GM12878 (cell line): ENCODE results near the gene ARSJ. TPM values are rescaled to one million over a fixed set of nuclear protein-coding genes. Genes with fewer than 3 reads are reported as not detected.

Experiments
- ATAC-seq: fragments of 200-7000 bp; cut with Tn5 transposase; 3 replicates; pipeline ENCODE4 v1.9.1; 2020; ENCODE audit warnings: mild to moderate bottlenecking, moderate library complexity
- BruUV-seq: library from RNA; stranded (reverse); fragments of 400-500 nt; replicated peaks from 2 replicates; lab custom pipeline; 2021; lab: Mats Ljungman, UMichigan
- CTCF ChIA-PET: fragments of 300-600 bp; sonication (Branson Sonifier 250); formaldehyde crosslinking; extraction: SDS; loops from one replicate; lab custom pipeline; 2021; ENCODE audit warnings: inconsistent platforms; lab: Yijun Ruan, JAX
- POLR2A ChIA-PET: fragments of 350-600 bp; formaldehyde crosslinking; extraction: SDS; loops from one replicate; lab custom pipeline; 2021; ENCODE audit warnings: inconsistent platforms; lab: Charles Lee
- RAD21 ChIA-PET: fragments of 300-600 bp; sonication (Branson Sonifier 250); formaldehyde crosslinking; loops from one replicate; lab custom pipeline; 2023; ENCODE audit warnings: antibody characterized with exemption; ENCODE audit not compliant: unreplicated experiment; lab: Charles Lee
- SMC1A ChIA-PET: fragments of 300-600 bp; sonication (Branson Sonifier 250); formaldehyde crosslinking; loops from one replicate; lab custom pipeline; 2023; ENCODE audit not compliant: unreplicated experiment, uncharacterized antibody; lab: Charles Lee
- DNase-seq: peaks from one replicate; pipeline ENCODE4 v3.0.0-alpha.2; 2011; ENCODE audit warnings: low read depth, low spot score
- FAIRE-seq: peaks from 3 replicates; lab custom pipeline; 2011; peaks lifted over from hg19 to GRCh38; lab: Jason Lieb, UNC
- H2AFZ ChIP-seq: 2 replicates; pipeline ENCODE4 v1.6.0; 2011; ENCODE audit warnings: low read depth, low read length, control low read depth; ENCODE audit not compliant: control insufficient read depth
- H3K27ac ChIP-seq: 2 replicates; pipeline ENCODE4 v1.5.1; 2011; ENCODE audit warnings: control low read depth; ENCODE audit not compliant: control insufficient read depth, insufficient read depth
- H3K27me3 ChIP-seq, 2 experiments: replicated peaks in 1 of 2; 2 replicates each; pipeline versions ENCODE4 v1.6.0 to v1.6.1; 2011; ENCODE audit warnings: low read length in 1 of 2; ENCODE audit not compliant: control insufficient read depth in 2 of 2, insufficient read depth in 2 of 2
- H3K36me3 ChIP-seq, 2 experiments: 2 replicates each; pipeline ENCODE4 v1.5.1; 2011; ENCODE audit warnings: low read length in 1 of 2; ENCODE audit not compliant: control insufficient read depth in 2 of 2, insufficient read depth in 2 of 2
- H3K4me1 ChIP-seq: 2 replicates; pipeline ENCODE4 v1.6.1; 2011; ENCODE audit warnings: mild to moderate bottlenecking, low read length, moderate library complexity, mixed read lengths; ENCODE audit not compliant: control insufficient read depth, insufficient read depth
- H3K4me2 ChIP-seq: 2 replicates; pipeline ENCODE4 v1.6.0; 2011; ENCODE audit warnings: control low read depth; ENCODE audit not compliant: control insufficient read depth, insufficient read depth
- H3K4me3 ChIP-seq: fragments of 200-600 bp; sonication (generic); 2 replicates; pipeline ENCODE4 v1.5.1; 2016
- H3K79me2 ChIP-seq: 2 replicates; pipeline ENCODE4 v1.6.0; 2011; ENCODE audit warnings: low read length; ENCODE audit not compliant: control insufficient read depth, insufficient read depth
- H3K9ac ChIP-seq: 2 replicates; pipeline ENCODE4 v1.8.0; 2011; ENCODE audit warnings: low read length, control low read depth, mixed read lengths; ENCODE audit not compliant: control insufficient read depth, insufficient read depth
- H3K9me3 ChIP-seq: replicated peaks from 3 replicates; pipeline ENCODE4 v1.5.1; 2011; ENCODE audit warnings: mild to moderate bottlenecking, low read length; ENCODE audit not compliant: control insufficient read depth, insufficient read depth
- H4K20me1 ChIP-seq: 2 replicates; pipeline ENCODE4 v1.6.0; 2011; ENCODE audit not compliant: control insufficient read depth, insufficient read depth
- BHLHE40 ChIP-seq, 2 experiments: fragments of 450-650 bp in 1 of 2; IDR thresholded peaks; 2 replicates each; pipeline ENCODE4 v1.6.1; 2011 to 2017; ENCODE audit warnings: low read depth in 2 of 2, borderline replicate concordance in 1 of 2, improper control_type of control experiment in 1 of 2, low read length in 1 of 2, mild to moderate bottlenecking in 1 of 2
- DPF2 ChIP-seq: fragments of 450-650 bp; IDR thresholded peaks from 2 replicates; pipeline ENCODE4 v1.6.1; 2017; ENCODE audit warnings: mild to moderate bottlenecking
- HDGF ChIP-seq: fragments of 450-650 bp; IDR thresholded peaks from 2 replicates; pipeline ENCODE4 v1.6.1; 2016; ENCODE audit warnings: antibody characterized with exemption
- SMARCA5 ChIP-seq: fragments of 450-650 bp; IDR thresholded peaks from 2 replicates; pipeline ENCODE4 v1.6.1; 2017; ENCODE audit warnings: mild to moderate bottlenecking
- TCF12 ChIP-seq: IDR thresholded peaks from 2 replicates; pipeline ENCODE4 v1.6.1; 2011; ENCODE audit warnings: low read depth, mild to moderate bottlenecking, low read length
- ZNF24 ChIP-seq: fragments of 450-650 bp; IDR thresholded peaks from 2 replicates; pipeline ENCODE4 v1.6.1; 2017; ENCODE audit warnings: antibody characterized with exemption, mild to moderate bottlenecking
- WGBS: methylation state at CpG from one replicate; pipeline ENCODE4 v1.1.6; 2016; ENCODE audit warnings: low lambda C conversion rate; ENCODE audit not compliant: insufficient replicate concordance, insufficient coverage; ENCODE audit errors: missing lambda C conversion rate; 5-methylcytosine and 5-hydroxymethylcytosine counted together
- in situ Hi-C: fragments of 300-500 bp; cut with MboI; formaldehyde crosslinking; loops from 9 replicates; pipeline ENCODE4 v1.14.3; 2018; ENCODE audit warnings: mixed read lengths
- intact Hi-C: fragments of 100-400 bp; cut with micrococcal nuclease; formaldehyde crosslinking; loops from one replicate; pipeline ENCODE4 v1.14.2; 2022; ENCODE audit not compliant: unreplicated experiment
- polyA plus RNA-seq, 11 experiments: library from polyadenylated mRNA; depleted of rRNA in 4 of 11; unstranded in 6 of 11; stranded (reverse) in 5 of 11; fragments of >200 nt; fragmentation: Nextera tagmentation in 4 of 11; fragmentation: Illumina TruSeq in 1 of 11; extraction: Ambion mirVana in 4 of 11; extraction: Trizol in 1 of 11; gene quantifications; 1 replicate in 1 of 11; 2 replicates in 10 of 11; pipeline versions ENCODE4 v1.2.1 to v1.2.3, GENCODE V29; 2011 to 2016; ENCODE audit warnings: inconsistent platforms in 2 of 11, missing spikeins in 2 of 11, low read depth in 1 of 11
- total RNA-seq, 4 experiments: library from RNA; depleted of rRNA in 3 of 4; stranded (reverse); fragments of >200 nt in 3 of 4; fragmentation: Illumina TruSeq in 1 of 4; extraction: Trizol in 1 of 4; gene quantifications; 2 replicates each; pipeline versions ENCODE4 v1.2.1 to v1.2.3, GENCODE V29; 2013 to 2021
- TF ChIP-seq, protein P1 (sequence below): fragments of 450-650 bp; IDR thresholded peaks from 2 replicates; pipeline ENCODE4 v1.6.1; 2016; ENCODE audit warnings: mild to moderate bottlenecking
- TF ChIP-seq, protein P2 (sequence below): fragments of 450-650 bp; IDR thresholded peaks from 2 replicates; pipeline ENCODE4 v1.6.1; 2017; ENCODE audit warnings: mild to moderate bottlenecking
- TF ChIP-seq, protein P3 (sequence below): fragments of 450-650 bp; IDR thresholded peaks from 2 replicates; pipeline ENCODE4 v1.6.1; 2018; ENCODE audit warnings: borderline replicate concordance, mild to moderate bottlenecking; ENCODE audit not compliant: partially characterized antibody

The ARSJ gene
- total and polyA plus RNA-seq, 10 of the 15 experiments (the other 5 are each of a cell fraction or from before 2014, with no cell fraction given): under 0.01 to 0.19 (median 0.04) TPM; not detected in 5

DNA sequence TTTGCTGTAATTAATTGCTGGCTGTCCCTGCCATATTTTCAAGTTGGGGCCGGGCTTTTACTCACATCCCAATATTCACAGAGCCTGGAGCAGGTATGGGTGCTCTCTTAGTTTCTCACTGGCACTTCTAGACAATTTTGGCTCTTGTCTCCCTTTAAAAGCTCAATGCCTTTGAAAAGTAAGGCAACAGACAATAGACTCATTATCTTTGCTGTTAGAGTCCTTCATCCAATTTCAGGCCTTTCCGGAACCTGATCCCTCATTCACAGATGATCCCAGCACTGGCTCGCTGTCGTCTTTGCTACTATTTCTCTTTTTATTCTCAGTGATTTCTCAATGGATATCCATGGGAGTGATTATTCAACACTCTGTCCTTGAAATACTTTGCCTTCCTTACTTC, 6.7 kb downstream of the ARSJ start:
- Histone ChIP-seq H3K27me3 (no peaks in the 10 kb centered on the region), H4K20me1 (no peaks in the 10 kb centered on the region), H3K4me2 (no peak overlapping the region), H3K9ac (no peak overlapping the region), H3K4me1 (no peaks in the 10 kb centered on the region), H2AFZ (no peak overlapping the region), H3K4me3 (no peak overlapping the region), H3K36me3 (no peaks in the 10 kb centered on the region), H3K9me3 (no peaks in the 10 kb centered on the region), H3K27ac (no peak overlapping the region), H3K79me2 (no peaks in the 10 kb centered on the region)
- in situ Hi-C loops: no loop called here
- FAIRE-seq: no peak
- ChIA-PET RAD21 (no interaction called here), POLR2A (no interaction called here), CTCF (interaction anchor here (1.0 kb wide), 1 partner anchor 27 kb away, joined by 3 read pairs; no protein-coding TSS in a partner anchor), SMC1A (interaction anchor here (2.2 kb wide), 1 partner anchor 14 kb away, joined by 11 read pairs; no protein-coding TSS in a partner anchor)
- intact Hi-C loops: no loop called here
- ATAC-seq: no peak
- WGBS: 48% methylated on average over 4 of the region's 4 CpGs
- no peak for DNase-seq
- BruUV-seq: no TSS peak
- TF ChIP-seq DPF2 (no peak), TCF12 (no peak), SMARCA5 (no peak), ZNF24 (no peak), HDGF (no peak), BHLHE40 (IDR thresholded peaks at IDR 0.05; ENCODE audit: borderline replicate concordance in 1 of 2, low read depth in 2 of 2, low read length in 1 of 2) (no peak)
- TF ChIP-seq, protein P1, sequence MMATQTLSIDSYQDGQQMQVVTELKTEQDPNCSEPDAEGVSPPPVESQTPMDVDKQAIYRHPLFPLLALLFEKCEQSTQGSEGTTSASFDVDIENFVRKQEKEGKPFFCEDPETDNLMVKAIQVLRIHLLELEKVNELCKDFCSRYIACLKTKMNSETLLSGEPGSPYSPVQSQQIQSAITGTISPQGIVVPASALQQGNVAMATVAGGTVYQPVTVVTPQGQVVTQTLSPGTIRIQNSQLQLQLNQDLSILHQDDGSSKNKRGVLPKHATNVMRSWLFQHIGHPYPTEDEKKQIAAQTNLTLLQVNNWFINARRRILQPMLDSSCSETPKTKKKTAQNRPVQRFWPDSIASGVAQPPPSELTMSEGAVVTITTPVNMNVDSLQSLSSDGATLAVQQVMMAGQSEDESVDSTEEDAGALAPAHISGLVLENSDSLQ: no peak
- TF ChIP-seq, protein P2, sequence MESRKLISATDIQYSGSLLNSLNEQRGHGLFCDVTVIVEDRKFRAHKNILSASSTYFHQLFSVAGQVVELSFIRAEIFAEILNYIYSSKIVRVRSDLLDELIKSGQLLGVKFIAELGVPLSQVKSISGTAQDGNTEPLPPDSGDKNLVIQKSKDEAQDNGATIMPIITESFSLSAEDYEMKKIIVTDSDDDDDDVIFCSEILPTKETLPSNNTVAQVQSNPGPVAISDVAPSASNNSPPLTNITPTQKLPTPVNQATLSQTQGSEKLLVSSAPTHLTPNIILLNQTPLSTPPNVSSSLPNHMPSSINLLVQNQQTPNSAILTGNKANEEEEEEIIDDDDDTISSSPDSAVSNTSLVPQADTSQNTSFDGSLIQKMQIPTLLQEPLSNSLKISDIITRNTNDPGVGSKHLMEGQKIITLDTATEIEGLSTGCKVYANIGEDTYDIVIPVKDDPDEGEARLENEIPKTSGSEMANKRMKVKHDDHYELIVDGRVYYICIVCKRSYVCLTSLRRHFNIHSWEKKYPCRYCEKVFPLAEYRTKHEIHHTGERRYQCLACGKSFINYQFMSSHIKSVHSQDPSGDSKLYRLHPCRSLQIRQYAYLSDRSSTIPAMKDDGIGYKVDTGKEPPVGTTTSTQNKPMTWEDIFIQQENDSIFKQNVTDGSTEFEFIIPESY: no peak
- TF ChIP-seq, protein P3, sequence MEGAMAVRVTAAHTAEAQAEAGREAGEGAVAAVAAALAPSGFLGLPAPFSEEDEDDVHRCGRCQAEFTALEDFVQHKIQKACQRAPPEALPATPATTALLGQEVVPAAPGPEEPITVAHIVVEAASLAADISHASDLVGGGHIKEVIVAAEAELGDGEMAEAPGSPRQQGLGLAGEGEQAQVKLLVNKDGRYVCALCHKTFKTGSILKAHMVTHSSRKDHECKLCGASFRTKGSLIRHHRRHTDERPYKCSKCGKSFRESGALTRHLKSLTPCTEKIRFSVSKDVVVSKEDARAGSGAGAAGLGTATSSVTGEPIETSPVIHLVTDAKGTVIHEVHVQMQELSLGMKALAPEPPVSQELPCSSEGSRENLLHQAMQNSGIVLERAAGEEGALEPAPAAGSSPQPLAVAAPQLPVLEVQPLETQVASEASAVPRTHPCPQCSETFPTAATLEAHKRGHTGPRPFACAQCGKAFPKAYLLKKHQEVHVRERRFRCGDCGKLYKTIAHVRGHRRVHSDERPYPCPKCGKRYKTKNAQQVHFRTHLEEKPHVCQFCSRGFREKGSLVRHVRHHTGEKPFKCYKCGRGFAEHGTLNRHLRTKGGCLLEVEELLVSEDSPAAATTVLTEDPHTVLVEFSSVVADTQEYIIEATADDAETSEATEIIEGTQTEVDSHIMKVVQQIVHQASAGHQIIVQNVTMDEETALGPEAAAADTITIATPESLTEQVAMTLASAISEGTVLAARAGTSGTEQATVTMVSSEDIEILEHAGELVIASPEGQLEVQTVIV: no peak
